Fibroblast of mammary gland (primary cell): ENCODE measurements around the gene MOB3C.

ENCODE experiments used
- DNase-seq: peaks from one replicate; pipeline ENCODE4 v3.0.0-alpha.2; 2010; ENCODE audit warnings: low read depth
- H3K4me3 ChIP-seq: 2 replicates; pipeline ENCODE4 v1.5.1; 2011; ENCODE audit warnings: low read depth, mild to moderate bottlenecking, low read length, moderate library complexity; ENCODE audit not compliant: control insufficient read depth
- CTCF ChIP-seq: conservative IDR thresholded peaks from 2 replicates; pipeline ENCODE4 v1.5.1; 2011; ENCODE audit warnings: low read depth, low read length, inconsistent platforms; ENCODE audit not compliant: control insufficient read depth, insufficient read depth

MOB3C gene

DNA sequence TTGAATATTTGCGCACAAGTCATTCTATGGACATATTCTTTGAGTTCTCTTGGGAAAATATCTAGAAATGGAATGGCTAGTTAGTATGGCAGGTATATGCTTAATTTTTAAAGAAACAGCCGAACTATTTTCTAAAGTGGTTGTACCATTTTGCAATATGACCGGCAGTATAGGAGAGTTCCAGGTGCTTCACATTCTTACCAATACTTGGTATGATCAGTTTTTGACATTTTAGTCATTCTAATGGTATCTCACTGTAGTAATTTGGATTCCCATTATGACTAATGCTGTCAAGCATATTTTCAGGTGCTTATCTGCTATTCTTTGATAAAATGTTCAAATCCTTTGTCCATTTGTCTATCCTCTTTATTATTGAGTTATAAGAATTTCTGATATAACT lies 31.0 kb upstream of the MOB3C start:
- no peak overlapping the region for H3K4me3 ChIP-seq
- no peak for DNase-seq
- no peak for TF ChIP-seq CTCF

DNA sequence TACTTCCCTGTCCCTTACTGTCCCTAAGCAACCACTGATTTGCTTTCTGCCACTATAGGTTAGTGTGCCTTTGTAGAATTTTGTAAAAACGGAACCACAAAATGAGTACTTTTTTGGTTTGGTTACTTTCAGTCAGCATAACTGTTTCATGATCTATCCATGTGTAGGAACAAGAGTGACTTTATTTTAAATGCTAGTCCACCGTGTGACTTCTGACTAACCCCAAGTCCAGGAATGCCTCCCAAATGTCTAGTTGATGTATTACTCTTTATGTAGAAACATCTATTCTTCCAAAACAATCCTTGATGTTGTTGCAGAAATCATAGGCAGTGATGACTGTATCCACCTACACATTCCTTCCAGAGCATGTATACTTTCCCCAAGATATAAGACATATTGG lies 30.2 kb upstream of the MOB3C start:
- TF ChIP-seq CTCF = no peak
- peak; percentile 41 for DNase-seq
- no peak overlapping the region for H3K4me3 ChIP-seq

- no peak for TF ChIP-seq CTCF
- no peak overlapping the region for H3K4me3 ChIP-seq
- DNase-seq = no peak
These were observed 29.7 kb upstream of the MOB3C start for GRCh38 chr1:46646331-46646730.

DNA sequence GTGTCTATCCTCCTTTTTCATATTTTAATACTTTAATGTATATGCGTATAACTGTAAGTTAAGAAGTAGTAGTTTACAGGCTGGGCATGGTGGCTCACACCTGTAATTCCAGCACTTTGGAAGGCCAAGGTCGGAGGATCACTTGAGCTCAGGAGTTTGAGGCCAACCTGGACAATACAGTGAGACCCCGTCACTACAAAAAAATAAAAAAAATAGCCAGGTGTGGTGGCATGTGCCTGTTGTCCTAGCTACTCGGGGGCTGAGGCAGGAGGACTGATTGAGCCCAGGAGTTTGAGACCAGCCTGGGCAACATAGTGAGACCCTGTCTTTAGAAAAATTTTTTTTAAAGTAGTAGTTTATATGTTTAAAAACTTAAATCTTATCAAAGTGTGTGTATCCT lies 29.2 kb upstream of the MOB3C start:
- TF ChIP-seq CTCF = no peak
- H3K4me3 ChIP-seq = no peak overlapping the region
- DNase-seq = no peak

DNA sequence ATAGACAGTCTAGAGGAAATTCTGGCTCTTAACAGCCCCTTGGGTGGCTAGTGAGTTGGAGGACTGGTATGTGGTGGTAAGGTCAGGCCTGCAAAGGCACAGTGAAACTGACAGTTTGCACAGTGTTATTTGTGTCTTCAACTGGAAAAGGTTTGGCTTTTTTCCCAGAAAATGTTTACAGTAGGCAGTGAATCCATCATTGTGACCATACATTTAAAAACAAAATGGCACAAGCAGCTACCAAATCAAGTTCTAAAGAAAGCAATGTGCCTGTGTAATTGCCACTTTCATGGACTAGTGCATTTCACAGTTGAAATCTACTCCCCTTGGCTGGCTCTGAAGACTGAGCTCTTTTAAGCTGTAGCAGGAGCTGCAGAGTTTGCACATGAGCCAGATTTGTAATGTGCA lies 26.8 kb upstream of the MOB3C start:
- H3K4me3 ChIP-seq = no peak overlapping the region

GRCh38 chr1:46642115-46642680 lies 25.6 kb upstream of the MOB3C start:
- no peak for TF ChIP-seq CTCF
- no peak for DNase-seq
- no peak overlapping the region for H3K4me3 ChIP-seq

More for the DNA sequence above, 26.8 kb upstream of the MOB3C start:
- DNase-seq = peak; percentile 86
- TF ChIP-seq CTCF = no peak

DNA sequence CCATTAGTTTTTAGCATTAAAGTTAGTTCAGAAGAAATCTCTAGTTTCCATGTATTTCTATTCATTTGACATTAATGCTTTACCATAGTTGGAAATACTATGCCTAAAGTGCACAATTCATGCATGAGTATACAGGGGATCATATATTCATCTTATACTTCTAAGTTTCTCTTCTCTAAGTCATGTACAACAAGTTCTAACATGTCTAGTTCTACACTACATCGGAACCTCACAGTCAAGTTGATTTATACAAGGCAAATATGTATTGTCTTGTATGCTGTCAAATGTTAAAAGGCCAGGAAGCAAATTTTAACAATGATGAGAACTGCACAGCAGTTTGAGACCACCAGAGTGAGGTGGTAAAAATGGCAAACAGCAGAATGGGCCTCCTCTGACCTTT lies 22.9 kb upstream of the MOB3C start:
- TF ChIP-seq CTCF = no peak
- no peak overlapping the region for H3K4me3 ChIP-seq
- DNase-seq = no peak
